Right renal cortex interstitium (tissue), 3 donors: ENCODE results near the gene PILRB. TPM values are rescaled to one million over a fixed set of nuclear protein-coding genes. Genes with fewer than 3 reads are reported as not detected.
"Not testable (repeated sequence)": the region's sequence is repeated elsewhere in the genome, so short reads cannot be mapped to it uniquely, and the experiment has no call there.

Source experiments
- DNase-seq, 3 donors: peaks; one replicate each; pipeline ENCODE4 v3.0.0-alpha.2; 2013; ENCODE audit warnings: low read depth in 3 of 3, low spot score in 2 of 3
- polyA plus RNA-seq, 3 donors: library from polyadenylated mRNA; unstranded; fragments of 120-200 nt; gene quantifications; one replicate each; pipeline ENCODE4 v1.2.1, GENCODE V29; 2013; ENCODE audit not compliant: insufficient read length in 3 of 3

PILRB gene
- polyA plus RNA-seq, 3 donors: 23.2 to 26.9 (median 23.8) TPM

DNA sequence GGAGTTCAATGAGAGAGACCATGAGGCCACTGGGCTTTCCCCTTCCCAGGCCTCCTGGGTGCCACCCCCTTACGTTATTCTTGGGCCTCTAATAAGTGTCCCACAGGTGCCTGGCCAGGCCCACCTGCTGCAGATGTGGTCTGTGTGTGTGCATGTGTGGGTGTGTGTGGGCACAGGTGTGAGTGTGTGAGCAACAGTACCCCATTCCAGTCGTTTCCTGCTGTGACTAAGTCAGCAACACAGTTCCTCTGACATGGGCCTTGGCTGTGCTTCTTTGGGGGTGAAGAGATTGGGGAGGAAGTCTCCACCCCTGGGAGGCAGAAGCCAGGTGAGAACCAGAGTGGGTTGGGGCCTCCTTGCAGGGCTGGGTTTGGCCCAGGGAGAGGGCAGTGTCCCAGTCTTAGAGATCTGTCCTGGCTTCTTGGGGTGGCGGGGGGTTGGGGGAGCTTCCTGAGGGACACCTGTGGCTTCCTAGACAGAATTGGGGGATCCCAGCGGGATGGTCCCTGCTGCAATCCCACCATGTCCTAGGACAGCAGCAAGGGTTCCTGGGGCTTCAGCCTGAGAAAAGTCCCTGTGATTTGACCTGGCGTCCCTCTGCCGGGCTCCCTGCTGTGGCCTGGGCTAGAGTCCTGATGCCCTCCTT lies 4.1 kb upstream of the PILRB start:
- no peak for DNase-seq

DNA sequence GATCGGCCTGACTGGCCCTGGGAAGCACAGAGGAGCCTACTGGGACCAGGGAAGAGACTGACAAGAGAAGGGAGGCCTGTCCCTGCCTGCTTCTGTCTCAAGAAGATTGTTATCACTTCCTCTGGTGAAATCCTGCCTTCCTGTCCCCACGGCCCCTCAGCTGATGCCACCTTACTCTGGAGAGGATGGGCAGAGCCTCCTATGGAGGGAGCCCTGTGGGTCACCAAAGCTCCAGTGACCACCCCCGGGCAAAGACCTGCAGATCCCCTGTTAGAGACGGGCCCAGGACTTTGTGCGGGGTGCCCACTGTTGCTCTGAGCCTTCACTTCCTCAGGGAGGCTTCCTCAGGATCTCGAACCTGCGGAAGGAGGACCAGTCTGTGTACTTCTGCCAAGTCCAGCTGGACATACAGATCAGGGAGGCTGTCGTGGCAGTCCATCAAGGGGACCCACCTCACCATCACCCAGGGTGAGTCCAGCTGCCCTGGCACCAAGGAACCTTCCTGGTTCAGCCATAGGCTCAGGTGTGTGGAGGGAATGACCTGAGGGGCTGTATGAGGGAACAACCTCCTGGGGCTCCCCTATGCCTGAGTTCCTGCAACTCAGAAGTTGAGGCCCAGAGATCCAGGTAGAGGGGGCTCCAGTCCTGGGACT lies 1.4 kb upstream of the PILRB start:
- DNase-seq: no peak

DNA sequence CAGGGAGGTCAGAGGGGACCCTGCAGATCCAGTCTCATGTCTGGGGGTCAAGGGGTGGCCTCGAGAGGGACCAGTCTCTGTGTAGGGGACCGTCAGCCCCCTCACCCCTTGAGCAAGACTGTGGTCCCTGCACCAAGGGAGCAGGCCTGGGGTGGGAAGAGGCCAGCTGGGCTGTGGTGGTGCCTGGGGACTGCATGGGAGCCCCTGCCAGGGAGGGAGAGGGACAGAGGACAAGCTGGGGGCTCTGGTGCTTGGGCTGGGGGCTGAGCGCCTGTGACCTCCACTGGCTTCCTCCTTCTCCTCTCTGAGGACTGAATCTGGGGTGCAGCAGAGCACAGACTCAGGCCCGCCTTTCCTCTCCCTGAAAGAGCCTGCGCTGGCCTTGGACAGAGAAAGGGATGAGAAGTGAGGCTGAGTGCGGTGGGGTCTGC lies 771 bp upstream of the PILRB start:
- DNase-seq: no peak

DNA sequence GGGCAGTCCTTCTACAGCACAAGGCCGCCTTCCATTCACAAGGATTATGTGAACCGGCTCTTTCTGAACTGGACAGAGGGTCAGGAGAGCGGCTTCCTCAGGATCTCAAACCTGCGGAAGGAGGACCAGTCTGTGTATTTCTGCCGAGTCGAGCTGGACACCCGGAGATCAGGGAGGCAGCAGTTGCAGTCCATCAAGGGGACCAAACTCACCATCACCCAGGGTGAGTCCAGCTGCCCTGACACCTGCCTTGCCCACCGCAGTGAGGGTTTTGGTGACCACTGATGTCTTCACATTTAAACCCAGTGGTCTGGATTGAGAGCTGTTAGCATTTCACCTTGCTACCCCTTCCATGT lies 918 bp downstream of the PILRB start:
- DNase-seq: no peak

DNA sequence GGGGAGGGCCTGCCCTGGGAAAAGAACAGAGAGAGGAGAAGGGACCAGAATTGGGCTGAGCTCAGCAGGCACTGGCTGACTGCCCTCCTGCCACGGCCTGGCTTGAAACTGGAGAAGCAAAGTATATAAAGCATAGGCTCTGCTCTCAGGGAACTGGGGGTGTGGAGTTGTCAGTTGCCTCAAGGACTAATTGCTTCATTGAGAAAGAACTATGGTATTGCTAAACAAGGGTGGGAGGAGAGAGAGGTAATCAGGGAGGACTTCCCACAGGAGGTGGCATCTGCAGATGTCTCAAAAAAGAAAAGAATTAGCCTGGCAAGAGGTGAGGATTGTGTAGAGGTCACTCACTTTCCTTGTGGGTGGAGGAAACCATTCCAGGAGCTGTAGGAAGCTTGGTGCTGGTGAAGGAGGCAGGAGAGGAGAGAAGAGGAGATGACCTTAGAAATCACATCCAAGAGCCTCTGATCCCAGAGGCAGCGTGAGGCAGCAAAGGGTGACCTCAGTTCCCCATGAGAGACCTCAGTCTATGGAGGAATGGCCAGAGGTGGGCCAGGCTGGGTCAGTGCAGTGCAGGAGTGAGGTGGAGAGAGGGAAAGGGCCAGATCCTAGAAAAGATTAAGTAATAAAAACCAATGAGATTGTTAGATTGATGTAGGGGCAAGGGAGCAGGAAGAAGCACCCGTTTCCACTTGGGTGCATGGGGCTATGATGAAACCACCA lies 2.4 kb downstream of the PILRB start:
- no peak for DNase-seq

DNA sequence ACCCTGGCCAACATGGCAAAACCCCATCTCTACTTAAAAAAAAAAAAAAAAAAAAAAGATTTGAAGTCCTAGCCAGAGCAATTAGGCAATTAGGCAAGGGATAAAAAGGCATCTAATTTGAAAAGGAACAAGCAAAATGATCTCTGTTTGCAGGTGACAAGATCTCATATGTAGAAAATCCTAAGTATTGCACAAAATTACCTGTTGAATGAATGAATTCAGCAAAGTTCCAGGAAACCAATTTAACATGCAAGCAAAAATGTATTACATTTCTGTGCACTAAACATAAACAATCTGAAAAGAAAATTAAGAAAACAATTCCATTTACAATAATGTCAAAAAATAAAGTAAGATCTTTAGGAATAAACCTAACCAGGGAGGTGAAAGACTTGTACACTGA lies 5.2 kb downstream of the PILRB start:
- DNase-seq: no peak

DNA sequence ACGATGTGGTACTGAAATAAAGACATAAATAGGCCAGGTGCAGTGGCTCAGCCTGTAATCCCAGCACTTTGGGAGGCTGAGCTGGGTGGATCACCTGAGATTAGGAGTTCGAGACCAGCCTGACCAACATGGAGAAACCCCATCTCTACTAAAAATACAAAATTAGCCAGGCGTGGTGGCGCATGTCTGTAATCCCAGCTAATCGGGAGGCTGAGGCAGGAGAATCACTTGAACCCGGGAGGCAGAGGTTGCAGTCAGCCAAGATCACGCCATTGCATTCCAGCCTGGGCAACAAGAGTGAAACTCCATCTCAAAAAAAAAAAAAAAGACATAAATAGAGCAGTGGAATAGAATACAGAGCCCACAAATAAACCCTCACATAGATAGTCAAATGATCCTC lies 5.9 kb downstream of the PILRB start:
- not testable (repeated sequence) for DNase-seq

DNA sequence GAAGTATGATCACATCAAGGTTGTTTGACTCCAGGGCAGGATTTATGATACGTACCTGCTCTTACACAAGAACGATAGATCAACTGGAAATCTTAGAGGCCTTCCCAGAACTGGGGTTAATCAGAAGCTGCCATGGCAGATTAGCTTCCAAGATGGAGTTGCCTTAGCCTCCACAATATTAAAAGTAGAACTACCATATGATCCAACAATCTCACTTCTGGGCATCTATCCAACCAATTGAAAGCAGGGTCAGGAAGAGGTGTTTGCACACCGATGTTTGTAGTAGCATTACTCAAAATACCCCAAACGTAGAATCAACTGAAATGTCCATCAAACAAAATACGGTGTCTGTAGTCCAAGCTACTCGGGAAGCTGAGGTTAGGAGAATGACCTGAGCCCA lies 6.6 kb downstream of the PILRB start:
- no peak for DNase-seq

DNA sequence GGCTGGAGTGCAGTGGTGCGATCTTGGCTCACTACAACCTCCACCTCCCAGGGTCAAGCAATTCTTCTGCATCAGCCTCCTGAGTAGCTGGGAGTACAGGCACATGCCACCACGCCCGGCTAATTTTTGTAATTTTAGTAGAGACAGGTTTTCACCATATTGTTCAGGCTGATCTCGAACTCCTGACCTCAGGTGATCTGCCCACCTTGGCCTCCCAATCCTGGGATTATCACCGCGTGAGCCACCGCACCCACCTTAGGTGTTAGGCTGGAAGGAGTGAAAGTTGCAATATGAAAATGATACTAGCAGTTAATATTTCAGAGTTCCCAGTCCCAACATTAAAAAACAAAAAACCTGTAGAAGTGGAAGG lies 8.1 kb downstream of the PILRB start:
- not testable (repeated sequence) for DNase-seq

DNA sequence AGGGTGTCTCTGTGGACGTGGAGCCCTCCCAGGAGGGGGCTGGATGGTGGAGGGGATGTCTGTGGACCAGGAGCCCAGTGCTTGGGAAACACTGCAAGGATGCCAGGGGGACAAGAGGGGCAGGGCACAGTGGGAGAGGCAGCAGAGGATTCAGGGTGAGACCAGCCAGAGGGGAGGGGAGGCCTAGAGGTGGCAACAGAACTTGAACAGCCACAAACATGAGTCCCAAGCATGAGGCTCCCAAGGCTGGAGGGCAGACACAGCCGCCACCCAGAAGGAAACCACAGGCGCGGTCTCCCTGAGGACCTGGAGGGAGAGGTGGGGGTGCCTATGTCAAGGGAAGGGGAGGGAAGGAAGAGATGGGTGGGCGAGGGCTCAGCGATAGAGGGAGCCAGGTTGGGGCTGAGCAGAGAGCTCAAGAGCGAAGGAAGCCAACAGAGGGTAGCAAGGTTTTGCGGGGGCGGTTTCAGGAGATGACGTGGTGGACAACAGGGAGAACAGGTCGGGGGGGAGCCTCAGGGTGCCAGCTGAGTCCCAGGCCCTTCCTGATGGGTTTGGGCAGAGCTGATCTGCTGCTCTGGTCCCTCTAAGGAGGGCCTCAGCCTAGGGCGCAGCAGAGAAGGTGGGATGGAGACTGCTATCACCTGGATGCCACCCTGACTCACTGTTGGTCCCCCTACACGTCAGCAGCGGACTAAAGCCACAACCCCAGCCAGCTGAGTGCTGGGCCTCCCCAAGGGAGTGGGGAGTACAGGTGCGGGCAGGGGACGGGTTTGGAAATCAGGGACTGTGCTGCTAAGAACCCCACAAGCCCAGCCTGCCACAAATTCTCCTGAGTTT lies 8.7 kb downstream of the PILRB start:
- no peak for DNase-seq

DNA sequence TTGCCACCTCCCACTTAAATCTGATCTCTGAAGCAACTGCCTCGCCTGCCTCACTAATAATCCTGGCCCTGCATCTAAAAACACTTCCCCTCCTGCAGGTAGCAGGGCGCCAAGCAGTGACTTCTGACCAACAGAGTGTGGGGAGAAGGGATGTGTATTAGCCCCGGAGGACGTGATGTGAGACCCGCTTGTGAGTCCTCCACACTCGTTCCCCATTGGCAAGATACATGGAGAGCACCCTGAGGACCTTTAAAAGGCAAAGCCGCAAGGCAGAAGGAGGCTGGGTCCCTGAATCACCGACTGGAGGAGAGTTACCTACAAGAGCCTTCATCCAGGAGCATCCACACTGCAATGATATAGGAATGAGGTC lies 9.3 kb downstream of the PILRB start:
- no peak for DNase-seq

DNA sequence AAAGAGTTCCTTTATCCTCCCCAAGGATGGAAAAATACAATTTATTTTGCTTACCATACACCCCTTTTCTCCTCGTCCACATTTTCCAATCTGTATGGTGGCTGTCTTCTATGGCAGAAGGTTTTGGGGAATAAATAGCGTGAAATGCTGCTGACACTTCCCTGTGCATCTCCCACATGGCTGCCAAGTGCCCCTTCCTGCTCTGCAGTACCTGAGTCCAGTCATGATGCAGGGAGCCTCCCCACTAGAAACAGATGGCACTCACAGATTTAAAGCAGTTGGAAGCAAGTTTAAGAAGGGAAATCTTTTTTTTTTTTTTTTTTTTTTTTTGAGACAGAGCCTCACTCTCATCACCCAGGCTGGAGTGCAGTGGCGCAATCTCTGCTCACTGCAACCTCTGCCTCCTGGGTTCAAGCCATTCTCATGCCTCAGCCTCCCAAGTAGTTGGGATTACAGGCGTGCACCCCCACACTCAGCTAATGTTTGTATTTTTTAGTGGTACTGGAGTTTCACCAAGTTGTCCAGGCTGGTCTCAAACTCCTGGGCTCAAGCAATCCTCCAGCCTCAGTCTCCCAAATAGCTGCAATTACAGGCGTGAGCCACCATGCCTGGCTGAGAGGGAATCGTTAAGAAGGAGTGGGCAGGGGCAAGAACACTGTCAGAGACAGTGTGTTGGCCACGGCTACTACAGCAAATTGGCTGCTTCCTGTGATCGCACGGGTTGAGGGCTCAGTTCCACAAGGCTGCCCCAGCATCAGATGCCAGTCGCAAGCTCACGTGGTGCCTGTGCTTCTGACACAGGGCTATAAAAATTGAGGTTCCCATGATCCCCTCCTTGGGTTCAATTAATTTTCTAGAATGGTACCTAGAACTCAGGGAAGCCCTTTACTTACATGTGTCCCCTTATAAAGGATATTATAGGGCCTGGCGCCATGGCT lies 10.0 kb downstream of the PILRB start:
- DNase-seq: no peak

DNA sequence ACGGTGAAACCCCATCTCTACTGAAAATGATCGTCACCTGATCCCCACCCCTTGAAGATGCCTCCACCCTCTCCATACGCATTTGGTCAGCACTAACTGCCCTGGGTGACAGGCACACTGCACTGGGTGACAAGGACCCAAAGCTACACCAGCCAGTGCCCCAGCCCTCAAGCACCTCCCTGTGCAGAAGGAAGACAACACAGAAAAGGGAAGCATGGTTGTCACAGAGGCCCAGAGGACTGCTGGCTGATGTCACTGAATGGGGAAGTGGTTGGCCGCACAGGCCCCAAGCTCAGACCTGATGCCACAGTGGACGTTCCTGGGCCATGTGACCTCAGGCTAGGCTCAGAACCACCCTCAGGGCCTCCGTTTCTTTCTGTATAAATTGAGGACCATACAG lies 11.2 kb downstream of the PILRB start:
- DNase-seq: no peak

DNA sequence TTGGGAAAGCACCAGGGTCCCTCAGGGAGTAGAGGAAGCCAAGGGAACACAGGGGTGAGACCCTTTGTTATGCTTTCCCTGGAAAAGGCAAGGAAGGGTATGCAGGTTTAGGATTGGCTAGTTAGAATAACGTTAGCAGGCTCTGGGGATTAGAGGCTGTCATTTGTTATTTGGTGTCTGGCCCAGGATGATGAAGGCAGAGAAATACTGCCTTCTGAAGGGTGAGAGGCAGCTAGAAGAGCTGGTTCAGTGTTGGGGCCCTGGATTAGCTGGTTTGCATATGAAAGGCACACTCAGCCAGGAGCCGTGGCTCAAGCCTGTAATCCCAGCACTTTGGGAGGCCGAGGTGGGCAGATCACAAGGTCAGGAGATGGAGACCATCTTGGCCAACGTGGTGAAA lies 12.4 kb downstream of the PILRB start:
- no peak for DNase-seq

DNA sequence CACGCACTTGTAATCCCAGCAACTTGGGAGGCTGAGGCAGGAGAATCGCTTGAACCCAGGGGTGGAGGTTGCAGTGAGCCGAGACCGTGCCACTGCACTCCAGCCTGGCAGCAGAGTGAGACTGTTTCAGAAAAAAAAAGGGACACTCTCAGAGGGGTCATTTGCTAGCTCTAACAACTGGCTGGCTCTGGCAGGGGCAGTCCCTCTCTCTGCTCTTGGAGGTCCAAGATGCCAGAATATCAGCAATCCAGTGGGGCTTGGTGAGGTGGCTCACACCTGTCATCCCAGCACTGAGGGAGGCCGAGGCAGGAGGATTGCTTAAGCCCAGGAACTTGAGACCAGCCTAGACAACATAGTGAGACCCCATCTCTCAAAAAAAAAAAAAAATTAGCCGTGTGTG lies 12.8 kb downstream of the PILRB start:
- no peak for DNase-seq

DNA sequence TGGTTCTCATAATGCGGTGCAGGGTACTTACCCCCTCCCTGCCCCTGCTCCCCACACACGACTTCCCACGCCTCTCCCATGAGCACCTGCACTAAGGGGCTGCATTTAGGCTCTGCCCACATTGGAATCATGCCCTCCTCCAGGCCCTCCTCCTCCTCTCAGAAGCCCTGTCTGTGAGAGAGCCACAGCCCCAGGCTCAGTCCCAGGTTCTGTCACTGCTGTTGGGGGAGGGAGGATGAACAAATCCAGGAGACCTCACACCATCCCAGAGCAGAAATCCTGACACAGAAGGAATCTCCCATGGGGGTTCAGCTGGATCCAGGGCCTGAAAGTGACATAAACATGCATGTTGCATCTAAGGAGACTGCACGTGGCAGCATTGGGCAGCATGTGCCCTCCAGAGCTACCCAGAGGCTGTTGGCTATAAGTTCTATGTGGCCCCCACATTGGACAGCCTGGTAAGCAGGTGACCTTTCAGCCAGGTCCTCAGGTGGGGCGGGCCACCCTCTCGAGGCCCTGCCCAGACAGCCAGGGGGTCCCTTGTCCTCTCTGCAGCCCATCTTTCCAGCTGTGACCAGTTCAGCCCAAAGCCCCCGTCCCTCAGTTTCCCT lies 13.7 kb downstream of the PILRB start:
- no peak for DNase-seq

DNA sequence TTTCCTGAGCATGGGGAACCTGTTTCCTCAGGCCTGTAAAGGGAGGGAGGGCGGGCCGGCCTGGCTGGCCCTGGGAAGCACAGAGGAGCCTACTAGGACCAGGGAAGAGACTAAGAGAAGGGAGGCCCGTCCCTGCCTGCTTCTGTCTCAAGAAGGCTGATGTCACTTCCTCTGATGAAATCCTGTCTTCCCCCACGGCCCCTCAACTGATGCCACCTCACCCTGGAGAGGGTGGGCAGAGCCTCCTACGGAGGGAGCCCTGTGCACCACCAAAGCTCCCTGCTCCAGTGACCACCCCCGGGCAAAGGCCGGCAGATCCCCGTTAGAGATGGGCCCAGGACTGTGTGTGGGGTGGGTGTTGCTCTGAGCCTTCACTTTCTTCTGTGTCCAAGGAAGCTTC lies 14.3 kb downstream of the PILRB start:
- no peak for DNase-seq

DNA sequence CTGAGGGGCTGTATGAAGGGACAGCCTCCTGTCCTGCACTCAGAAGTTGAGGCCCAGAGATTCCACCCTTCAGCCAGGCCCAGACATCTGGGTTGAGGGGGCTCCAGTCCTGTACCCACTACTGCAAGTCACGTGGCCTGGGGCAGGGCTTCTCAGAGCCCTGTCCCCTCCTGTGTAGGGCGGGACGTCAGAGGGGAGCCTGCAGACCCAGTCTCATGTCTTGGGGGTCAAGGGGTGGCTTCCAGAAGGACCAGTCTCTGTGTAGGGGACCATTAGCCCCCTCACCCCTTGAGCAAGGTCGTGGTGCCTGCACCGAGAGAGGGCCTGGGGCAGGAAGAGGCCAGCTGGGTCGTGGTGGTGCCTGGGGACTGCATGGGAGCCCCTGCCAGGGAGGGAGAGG lies 14.8 kb downstream of the PILRB start:
- no peak for DNase-seq

DNA sequence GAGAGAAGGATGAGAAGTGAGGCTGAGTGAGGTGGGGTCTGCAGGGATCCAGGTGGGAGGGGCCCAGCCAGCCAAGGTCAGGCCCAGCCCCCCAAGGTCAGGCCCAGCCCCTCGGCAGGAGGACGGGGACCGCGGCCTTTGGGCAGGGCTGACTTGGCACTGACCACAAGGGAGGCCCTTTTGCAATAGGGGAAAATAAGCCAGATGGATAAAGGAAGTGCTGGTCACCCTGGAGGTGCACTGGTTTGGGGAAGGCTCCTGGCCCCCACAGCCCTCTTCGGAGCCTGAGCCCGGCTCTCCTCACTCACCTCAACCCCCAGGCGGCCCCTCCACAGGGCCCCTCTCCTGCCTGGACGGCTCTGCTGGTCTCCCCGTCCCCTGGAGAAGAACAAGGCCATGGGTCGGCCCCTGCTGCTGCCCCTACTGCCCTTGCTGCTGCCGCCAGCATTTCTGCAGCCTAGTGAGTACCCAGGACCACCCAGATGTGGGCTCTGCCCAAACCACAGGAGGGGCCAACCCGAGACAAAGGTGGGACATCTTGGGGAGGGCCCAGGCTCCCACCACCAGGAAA lies 15.4 kb downstream of the PILRB start, which contains the start of gene PILRA:
Gene PILRA, plus strand, starts transcription at position 227 of the 571 bp plus-strand sequence. Its CDS starts 170 bp downstream, at position 397.
- DNase-seq: no peak
